GM12878 (cell line): ENCODE data around the gene PSG3. TPM values are rescaled to one million over a fixed set of nuclear protein-coding genes. Genes with fewer than 3 reads are reported as not detected.

Experiments
- ATAC-seq: fragments of 200-7000 bp; cut with Tn5 transposase; 3 replicates; pipeline ENCODE4 v1.9.1; 2020; ENCODE audit warnings: mild to moderate bottlenecking, moderate library complexity
- BruUV-seq: library from RNA; stranded (reverse); fragments of 400-500 nt; replicated peaks from 2 replicates; lab custom pipeline; 2021; lab: Mats Ljungman, UMichigan
- CTCF ChIA-PET: fragments of 300-600 bp; sonication (Branson Sonifier 250); formaldehyde crosslinking; extraction: SDS; loops from one replicate; lab custom pipeline; 2021; ENCODE audit warnings: inconsistent platforms; lab: Yijun Ruan, JAX
- POLR2A ChIA-PET: fragments of 350-600 bp; formaldehyde crosslinking; extraction: SDS; loops from one replicate; lab custom pipeline; 2021; ENCODE audit warnings: inconsistent platforms; lab: Charles Lee
- RAD21 ChIA-PET: fragments of 300-600 bp; sonication (Branson Sonifier 250); formaldehyde crosslinking; loops from one replicate; lab custom pipeline; 2023; ENCODE audit warnings: antibody characterized with exemption; ENCODE audit not compliant: unreplicated experiment; lab: Charles Lee
- SMC1A ChIA-PET: fragments of 300-600 bp; sonication (Branson Sonifier 250); formaldehyde crosslinking; loops from one replicate; lab custom pipeline; 2023; ENCODE audit not compliant: unreplicated experiment, uncharacterized antibody; lab: Charles Lee
- DNase-seq: peaks from one replicate; pipeline ENCODE4 v3.0.0-alpha.2; 2011; ENCODE audit warnings: low read depth, low spot score
- FAIRE-seq: peaks from 3 replicates; lab custom pipeline; 2011; peaks lifted over from hg19 to GRCh38; lab: Jason Lieb, UNC
- H2AFZ ChIP-seq: 2 replicates; pipeline ENCODE4 v1.6.0; 2011; ENCODE audit warnings: low read depth, low read length, control low read depth; ENCODE audit not compliant: control insufficient read depth
- H3K27ac ChIP-seq: 2 replicates; pipeline ENCODE4 v1.5.1; 2011; ENCODE audit warnings: control low read depth; ENCODE audit not compliant: control insufficient read depth, insufficient read depth
- H3K27me3 ChIP-seq, 2 experiments: replicated peaks in 1 of 2; 2 replicates each; pipeline versions ENCODE4 v1.6.0 to v1.6.1; 2011; ENCODE audit warnings: low read length in 1 of 2; ENCODE audit not compliant: control insufficient read depth in 2 of 2, insufficient read depth in 2 of 2
- H3K36me3 ChIP-seq, 2 experiments: 2 replicates each; pipeline ENCODE4 v1.5.1; 2011; ENCODE audit warnings: low read length in 1 of 2; ENCODE audit not compliant: control insufficient read depth in 2 of 2, insufficient read depth in 2 of 2
- H3K4me1 ChIP-seq: 2 replicates; pipeline ENCODE4 v1.6.1; 2011; ENCODE audit warnings: mild to moderate bottlenecking, low read length, moderate library complexity, mixed read lengths; ENCODE audit not compliant: control insufficient read depth, insufficient read depth
- H3K4me2 ChIP-seq: 2 replicates; pipeline ENCODE4 v1.6.0; 2011; ENCODE audit warnings: control low read depth; ENCODE audit not compliant: control insufficient read depth, insufficient read depth
- H3K4me3 ChIP-seq: fragments of 200-600 bp; sonication (generic); 2 replicates; pipeline ENCODE4 v1.5.1; 2016
- H3K79me2 ChIP-seq: 2 replicates; pipeline ENCODE4 v1.6.0; 2011; ENCODE audit warnings: low read length; ENCODE audit not compliant: control insufficient read depth, insufficient read depth
- H3K9ac ChIP-seq: 2 replicates; pipeline ENCODE4 v1.8.0; 2011; ENCODE audit warnings: low read length, control low read depth, mixed read lengths; ENCODE audit not compliant: control insufficient read depth, insufficient read depth
- H3K9me3 ChIP-seq: replicated peaks from 3 replicates; pipeline ENCODE4 v1.5.1; 2011; ENCODE audit warnings: mild to moderate bottlenecking, low read length; ENCODE audit not compliant: control insufficient read depth, insufficient read depth
- H4K20me1 ChIP-seq: 2 replicates; pipeline ENCODE4 v1.6.0; 2011; ENCODE audit not compliant: control insufficient read depth, insufficient read depth
- BCL3 ChIP-seq: IDR thresholded peaks from 2 replicates; pipeline ENCODE4 v1.6.1; 2011; ENCODE audit warnings: borderline replicate concordance, low read depth, mild to moderate bottlenecking, moderate library complexity, low read length; ENCODE audit not compliant: insufficient read depth, poor library complexity, severe bottlenecking
- EED ChIP-seq: sonication (generic); IDR thresholded peaks from 2 replicates; pipeline ENCODE4 v1.6.1; 2016; ENCODE audit warnings: antibody characterized with exemption, low read depth
- ESRRA ChIP-seq: IDR thresholded peaks from 2 replicates; pipeline ENCODE4 v1.6.1; 2012; ENCODE audit warnings: mild to moderate bottlenecking, low read length, improper control_type of control experiment
- EZH2 ChIP-seq: IDR thresholded peaks from 2 replicates; pipeline ENCODE4 v1.6.1; 2012; ENCODE audit warnings: low read depth, mild to moderate bottlenecking, control low read depth, inconsistent platforms, low read length, borderline replicate concordance; ENCODE audit not compliant: control insufficient read depth
- FOS ChIP-seq: IDR thresholded peaks from 3 replicates; pipeline ENCODE4 v1.6.1; 2011; ENCODE audit warnings: borderline replicate concordance; ENCODE audit not compliant: insufficient read length; ENCODE audit errors: extremely low read depth
- HDAC6 ChIP-seq: fragments of 200-600 bp; sonication (generic); IDR thresholded peaks from one replicate; pipeline ENCODE4 v1.8.0; 2017; ENCODE audit warnings: antibody characterized with exemption; ENCODE audit not compliant: unreplicated experiment
- IRF4 ChIP-seq: IDR thresholded peaks from 2 replicates; pipeline ENCODE4 v1.6.1; 2011; ENCODE audit warnings: low read depth, low read length
- JUND ChIP-seq: IDR thresholded peaks from 2 replicates; pipeline ENCODE4 v1.6.1; 2012; ENCODE audit warnings: low read depth, mild to moderate bottlenecking, low read length, improper control_type of control experiment, moderate library complexity
- NFYA ChIP-seq: IDR thresholded peaks from 2 replicates; pipeline ENCODE4 v1.6.1; 2011; ENCODE audit warnings: low read depth, mild to moderate bottlenecking, low read length, improper control_type of control experiment, borderline replicate concordance
- RB1 ChIP-seq: fragments of 450-650 bp; formaldehyde crosslinking; IDR thresholded peaks from 2 replicates; pipeline ENCODE4 v1.6.1; 2017; ENCODE audit warnings: mild to moderate bottlenecking, borderline replicate concordance
- RELB ChIP-seq: fragments of 450-650 bp; IDR thresholded peaks from 2 replicates; pipeline ENCODE4 v1.6.1; 2017; ENCODE audit warnings: low read depth, mild to moderate bottlenecking, moderate library complexity
- SP1 ChIP-seq: IDR thresholded peaks from one replicate; pipeline ENCODE4 v1.6.1; 2011; ENCODE audit warnings: low read depth, low read length
- SREBF2 ChIP-seq: IDR thresholded peaks from 2 replicates; pipeline ENCODE4 v1.6.1; 2012; ENCODE audit warnings: mild to moderate bottlenecking, low read length
- TCF12 ChIP-seq: IDR thresholded peaks from 2 replicates; pipeline ENCODE4 v1.6.1; 2011; ENCODE audit warnings: low read depth, mild to moderate bottlenecking, low read length
- ZNF687 ChIP-seq: fragments of 450-650 bp; IDR thresholded peaks from 2 replicates; pipeline ENCODE4 v1.6.1; 2017; ENCODE audit warnings: mild to moderate bottlenecking, moderate library complexity
- WGBS: methylation state at CpG from one replicate; pipeline ENCODE4 v1.1.6; 2016; ENCODE audit warnings: low lambda C conversion rate; ENCODE audit not compliant: insufficient replicate concordance, insufficient coverage; ENCODE audit errors: missing lambda C conversion rate; 5-methylcytosine and 5-hydroxymethylcytosine counted together
- in situ Hi-C: fragments of 300-500 bp; cut with MboI; formaldehyde crosslinking; loops from 9 replicates; pipeline ENCODE4 v1.14.3; 2018; ENCODE audit warnings: mixed read lengths
- intact Hi-C: fragments of 100-400 bp; cut with micrococcal nuclease; formaldehyde crosslinking; loops from one replicate; pipeline ENCODE4 v1.14.2; 2022; ENCODE audit not compliant: unreplicated experiment
- polyA plus RNA-seq, 11 experiments: library from polyadenylated mRNA; depleted of rRNA in 4 of 11; unstranded in 6 of 11; stranded (reverse) in 5 of 11; fragments of >200 nt; fragmentation: Nextera tagmentation in 4 of 11; fragmentation: Illumina TruSeq in 1 of 11; extraction: Ambion mirVana in 4 of 11; extraction: Trizol in 1 of 11; gene quantifications; 1 replicate in 1 of 11; 2 replicates in 10 of 11; pipeline versions ENCODE4 v1.2.1 to v1.2.3, GENCODE V29; 2011 to 2016; ENCODE audit warnings: inconsistent platforms in 2 of 11, missing spikeins in 2 of 11, low read depth in 1 of 11
- total RNA-seq, 4 experiments: library from RNA; depleted of rRNA in 3 of 4; stranded (reverse); fragments of >200 nt in 3 of 4; fragmentation: Illumina TruSeq in 1 of 4; extraction: Trizol in 1 of 4; gene quantifications; 2 replicates each; pipeline versions ENCODE4 v1.2.1 to v1.2.3, GENCODE V29; 2013 to 2021

The PSG3 gene
- total and polyA plus RNA-seq, 10 of the 15 experiments (the other 5 are each of a cell fraction or from before 2014, with no cell fraction given), result not detected

GRCh38 chr19:42762789-42763188 lies 22.5 kb upstream of the PSG3 start:
- no peak for TF ChIP-seq TCF12
- TF ChIP-seq SREBF2, result no peak
- no peak for TF ChIP-seq FOS
- no peak for TF ChIP-seq SP1
- TF ChIP-seq ESRRA, result no peak
- TF ChIP-seq NFYA, result no peak
- TF ChIP-seq BCL3, result no peak
- no peak for TF ChIP-seq RELB
- no peak for TF ChIP-seq ZNF687
- TF ChIP-seq EED, result no peak
- no peak for TF ChIP-seq IRF4
- no peak for TF ChIP-seq HDAC6
- no peak for TF ChIP-seq EZH2
- no peak for TF ChIP-seq RB1
- TF ChIP-seq JUND, result no peak
- TF ChIP-seq, all 136 proteins: peak for 0
- Histone ChIP-seq H3K4me2 (no peak overlapping the region), H3K79me2 (no peaks in the 10 kb centered on the region), H3K9ac (no peak overlapping the region), H3K36me3 (no peaks in the 10 kb centered on the region), H3K4me3 (no peak overlapping the region), H2AFZ (no peak overlapping the region), H3K4me1 (no peaks in the 10 kb centered on the region), H3K9me3 (no peaks in the 10 kb centered on the region), H3K27ac (no peak overlapping the region), H3K27me3 (no peaks in the 10 kb centered on the region), H4K20me1 (no peaks in the 10 kb centered on the region)
- in situ Hi-C loops (no loop called here), intact Hi-C loops (no loop called here)
- ChIA-PET CTCF (no interaction called here), POLR2A (no interaction called here), RAD21 (no interaction called here), SMC1A (no interaction called here)
- no peak for ATAC-seq
- DNase-seq, result no peak
- WGBS, result 65% methylated on average over 2 of the region's 2 CpGs
- no TSS peak for BruUV-seq
- no peak for FAIRE-seq
